H1 (cell line): Measurements from ENCODE around the gene PSPN. TPM values are rescaled to one million over a fixed set of nuclear protein-coding genes. Genes with fewer than 3 reads are reported as not detected.

Source experiments
- CTCF ChIA-PET: fragments of 300-600 bp; sonication (Branson Sonifier 250); formaldehyde crosslinking; loops from one replicate; lab custom pipeline; 2021; ENCODE audit not compliant: partially characterized antibody; lab: Charles Lee
- POLR2A ChIA-PET: fragments of 300-600 bp; sonication (Branson Sonifier 250); formaldehyde crosslinking; loops from one replicate; lab custom pipeline; 2021; ENCODE audit warnings: inconsistent platforms; ENCODE audit not compliant: partially characterized antibody; lab: Charles Lee
- DNase-seq, 2 experiments: peaks; one replicate each; pipeline versions ENCODE4 v3.0.0 to v3.0.0-alpha.2; 2010 to 2022; ENCODE audit warnings: low spot score in 2 of 2, low read depth in 1 of 2, mixed read lengths in 1 of 2
- FAIRE-seq: peaks from 2 replicates; lab custom pipeline; 2011; peaks lifted over from hg19 to GRCh38; lab: Jason Lieb, UNC
- H2AFZ ChIP-seq: 2 replicates; pipeline ENCODE4 v1.8.1; 2012; ENCODE audit warnings: low read length, inconsistent platforms
- H2AK5ac ChIP-seq: 2 replicates; pipeline ENCODE4 v1.6.1; 2013; ENCODE audit warnings: low read depth, low read length
- H2BK120ac ChIP-seq: replicated peaks from 2 replicates; pipeline ENCODE3; 2013; ENCODE audit warnings: low read depth, low read length, inconsistent platforms
- H2BK12ac ChIP-seq: 2 replicates; pipeline ENCODE4 v1.6.1; 2013; ENCODE audit warnings: low read depth, low read length
- H2BK15ac ChIP-seq: 2 replicates; pipeline ENCODE4 v1.6.1; 2013; ENCODE audit warnings: low read length
- H2BK20ac ChIP-seq: 2 replicates; pipeline ENCODE4 v1.6.1; 2013; ENCODE audit warnings: low read length
- H2BK5ac ChIP-seq: 2 replicates; pipeline ENCODE4 v1.6.1; 2013; ENCODE audit warnings: low read depth, low read length
- H3K14ac ChIP-seq: 2 replicates; pipeline ENCODE4 v1.6.1; 2013; ENCODE audit warnings: inconsistent platforms; ENCODE audit not compliant: insufficient read length
- H3K18ac ChIP-seq: 2 replicates; pipeline ENCODE4 v1.6.1; 2013; ENCODE audit warnings: low read length; ENCODE audit errors: extremely low read depth
- H3K23ac ChIP-seq: 2 replicates; pipeline ENCODE4 v1.6.1; 2013; ENCODE audit warnings: inconsistent platforms; ENCODE audit not compliant: insufficient read length
- H3K23me2 ChIP-seq: 2 replicates; pipeline ENCODE4 v1.6.1; 2013; ENCODE audit warnings: low read depth, low read length
- H3K27ac ChIP-seq: 2 replicates; pipeline ENCODE4 v1.6.1; 2011; ENCODE audit warnings: low read depth, low read length, inconsistent platforms
- H3K27me3 ChIP-seq, 4 experiments: replicated peaks in 1 of 4; 1 replicate in 1 of 4; 2 replicates in 3 of 4; pipeline versions ENCODE4 v1.6.1 to v1.8.1; 2011 to 2013; ENCODE audit warnings: low read length in 3 of 4, mild to moderate bottlenecking in 3 of 4, inconsistent platforms in 2 of 4, mixed read lengths in 2 of 4, moderate library complexity in 1 of 4; ENCODE audit not compliant: control insufficient read depth in 3 of 4, insufficient read depth in 3 of 4; ENCODE audit errors: extremely low read depth in 1 of 4
- H3K36me3 ChIP-seq, 4 experiments: 2 replicates each; pipeline versions ENCODE4 v1.6.1 to v1.8.1; 2011 to 2013; ENCODE audit warnings: mild to moderate bottlenecking in 4 of 4, low read length in 3 of 4, moderate library complexity in 2 of 4, control low read depth in 1 of 4, inconsistent platforms in 1 of 4; ENCODE audit not compliant: insufficient read depth in 4 of 4, control insufficient read depth in 2 of 4
- H3K4ac ChIP-seq: replicated peaks from 2 replicates; pipeline ENCODE3; 2013; ENCODE audit warnings: low read length, low read depth, mixed read lengths, inconsistent platforms; ENCODE audit not compliant: insufficient read length
- H3K4me1 ChIP-seq, 4 experiments: replicated peaks in 1 of 4; 1 replicate in 1 of 4; 2 replicates in 3 of 4; pipeline versions ENCODE4 v1.6.1 to v1.8.1; 2011 to 2013; ENCODE audit warnings: low read length in 3 of 4, inconsistent platforms in 2 of 4, mixed read lengths in 1 of 4; ENCODE audit not compliant: insufficient read depth in 4 of 4, control insufficient read depth in 3 of 4
- H3K4me2 ChIP-seq, 2 experiments: 2 replicates each; pipeline versions ENCODE4 v1.6.1 to v1.8.1; 2011 to 2013; ENCODE audit warnings: low read depth in 2 of 2, low read length in 2 of 2, control low read depth in 1 of 2, inconsistent platforms in 1 of 2, mild to moderate bottlenecking in 1 of 2; ENCODE audit not compliant: insufficient read depth in 1 of 2
- H3K4me3 ChIP-seq, 4 experiments: fragments of 200-600, 300-600 bp in 1 of 4; sonication (generic), shearing (Covaris generic), sonication (Bioruptor Twin) in 1 of 4; 2 replicates each; pipeline versions ENCODE4 v1.5.1 to v1.8.1; 2011 to 2016; ENCODE audit warnings: low read length in 4 of 4, low read depth in 3 of 4, control low read depth in 2 of 4, inconsistent platforms in 2 of 4, mild to moderate bottlenecking in 2 of 4, mixed read lengths in 1 of 4, moderate library complexity in 1 of 4; ENCODE audit not compliant: insufficient read depth in 2 of 4; ENCODE audit errors: extremely low read depth in 1 of 4
- H3K56ac ChIP-seq: replicated peaks from 2 replicates; pipeline ENCODE3; 2013; ENCODE audit warnings: low read depth, mild to moderate bottlenecking, mixed read lengths, low read length, inconsistent platforms; ENCODE audit not compliant: insufficient read length
- H3K79me1 ChIP-seq: 2 replicates; pipeline ENCODE4 v1.6.1; 2013; ENCODE audit warnings: low read depth, low read length, control low read depth
- H3K79me2 ChIP-seq, 2 experiments: 2 replicates each; pipeline versions ENCODE4 v1.6.1 to v1.8.1; 2012 to 2013; ENCODE audit warnings: low read length in 2 of 2, mild to moderate bottlenecking in 2 of 2, inconsistent platforms in 1 of 2; ENCODE audit not compliant: insufficient read depth in 2 of 2, control insufficient read depth in 1 of 2
- H3K9ac ChIP-seq, 4 experiments: replicated peaks in 1 of 4; 1 replicate in 1 of 4; 2 replicates in 3 of 4; pipeline versions ENCODE4 v1.6.1 to v1.8.1; 2011 to 2013; ENCODE audit warnings: low read depth in 3 of 4, low read length in 3 of 4, control low read depth in 2 of 4, mild to moderate bottlenecking in 2 of 4, moderate library complexity in 2 of 4, inconsistent platforms in 1 of 4; ENCODE audit errors: extremely low read depth in 1 of 4
- H3K9me3 ChIP-seq, 2 experiments: 2 replicates each; pipeline versions ENCODE4 v1.6.1 to v1.8.1; 2012 to 2013; ENCODE audit warnings: mild to moderate bottlenecking in 2 of 2, moderate library complexity in 2 of 2, control low read depth in 1 of 2, inconsistent platforms in 1 of 2, low read depth in 1 of 2, low read length in 1 of 2, mixed read lengths in 1 of 2; ENCODE audit not compliant: insufficient read depth in 2 of 2
- H4K20me1 ChIP-seq, 2 experiments: replicated peaks in 1 of 2; 2 replicates each; pipeline versions ENCODE3 to v1.8.1; 2011 to 2013; ENCODE audit warnings: inconsistent platforms in 2 of 2, low read length in 2 of 2, mild to moderate bottlenecking in 1 of 2; ENCODE audit not compliant: insufficient read depth in 2 of 2, control insufficient read depth in 1 of 2
- H4K5ac ChIP-seq: 2 replicates; pipeline ENCODE4 v1.6.1; 2013; ENCODE audit warnings: low read length, low read depth, mixed read lengths, inconsistent platforms; ENCODE audit not compliant: insufficient read length
- H4K8ac ChIP-seq: 2 replicates; pipeline ENCODE4 v1.8.0; 2013; ENCODE audit warnings: mild to moderate bottlenecking, moderate library complexity, low read length, inconsistent platforms; ENCODE audit not compliant: insufficient read depth; ENCODE audit errors: extremely low read depth
- H4K91ac ChIP-seq: replicated peaks from 2 replicates; pipeline ENCODE3; 2013; ENCODE audit warnings: low read length, mixed read lengths, inconsistent platforms; ENCODE audit not compliant: insufficient read length
- BCL11A ChIP-seq, 2 experiments: IDR thresholded peaks; one replicate each; pipeline ENCODE4 v1.6.1; 2011; ENCODE audit warnings: low read depth in 2 of 2, low read length in 2 of 2, mild to moderate bottlenecking in 2 of 2
- CREB1 ChIP-seq: IDR thresholded peaks from 2 replicates; pipeline ENCODE4 v1.6.1; 2012; ENCODE audit warnings: inconsistent platforms
- CTBP2 ChIP-seq: IDR thresholded peaks from 2 replicates; pipeline ENCODE4 v1.7.0; 2011; ENCODE audit warnings: borderline replicate concordance, mild to moderate bottlenecking, moderate library complexity, mixed read lengths, low read length; ENCODE audit not compliant: insufficient read depth, insufficient read length
- EGR1 ChIP-seq: IDR thresholded peaks from 2 replicates; pipeline ENCODE4 v1.6.1; 2011; ENCODE audit warnings: low read depth, low read length, borderline replicate concordance
- JUND ChIP-seq: IDR thresholded peaks from 2 replicates; pipeline ENCODE4 v1.6.1; 2011; ENCODE audit warnings: mild to moderate bottlenecking, improper control_type of control experiment, low read length
- KDM5A ChIP-seq: fragments of 200-600 bp; IDR thresholded peaks from 2 replicates; pipeline ENCODE4 v1.7.1; 2012; ENCODE audit warnings: mild to moderate bottlenecking, low read length, inconsistent platforms, mixed read lengths
- NRF1 ChIP-seq: IDR thresholded peaks from 2 replicates; pipeline ENCODE4 v1.6.1; 2011; ENCODE audit warnings: mild to moderate bottlenecking, low read depth, low read length, improper control_type of control experiment
- PHF8 ChIP-seq: fragments of 200-600 bp; sonication (generic); conservative IDR thresholded peaks from 2 replicates; pipeline ENCODE4 v1.7.1; 2012; ENCODE audit warnings: low read depth, mild to moderate bottlenecking, inconsistent platforms, low read length, moderate library complexity
- RAD21 ChIP-seq, 2 experiments: IDR thresholded peaks in 1 of 2; conservative IDR thresholded peaks in 1 of 2; 2 replicates each; pipeline ENCODE4 v1.6.1; 2011; ENCODE audit warnings: low read depth in 2 of 2, low read length in 2 of 2, improper control_type of control experiment in 1 of 2, inconsistent platforms in 1 of 2, mild to moderate bottlenecking in 1 of 2, moderate library complexity in 1 of 2
- SUZ12 ChIP-seq: fragments of 200-600 bp; sonication (generic); IDR thresholded peaks from 2 replicates; pipeline ENCODE4 v1.6.1; 2012; ENCODE audit warnings: mild to moderate bottlenecking, inconsistent platforms, low read length, moderate library complexity, mixed read lengths
- TAF1 ChIP-seq: IDR thresholded peaks from 2 replicates; pipeline ENCODE4 v1.6.1; 2011; ENCODE audit warnings: mild to moderate bottlenecking, low read depth, low read length
- TAF7 ChIP-seq: optimal IDR thresholded peaks from 2 replicates; pipeline ENCODE3; 2011; ENCODE audit warnings: low read depth, mild to moderate bottlenecking, inconsistent platforms, low read length, moderate library complexity, borderline replicate concordance
- WGBS, 2 experiments: shearing (Covaris generic) in 1 of 2; methylation state at CpG; one replicate each; pipeline versions ENCODE4 v1.1.6 to v1.1.7; 2013 to 2015; ENCODE audit warnings: low lambda C conversion rate in 2 of 2, mixed read lengths in 2 of 2, inconsistent platforms in 1 of 2, low coverage in 1 of 2, missing lambda C conversion rate in 1 of 2; ENCODE audit not compliant: insufficient replicate concordance in 2 of 2, insufficient coverage in 1 of 2, insufficient read length in 1 of 2; ENCODE audit errors: extremely low coverage in 1 of 2, missing lambda C conversion rate in 1 of 2; 5-methylcytosine and 5-hydroxymethylcytosine counted together
- polyA plus RNA-seq, 7 experiments: library from polyadenylated mRNA; depleted of rRNA in 3 of 7; stranded (reverse) in 5 of 7; unstranded in 2 of 7; fragments of >200 nt in 5 of 7; fragments of 200-250 nt in 2 of 7; gene quantifications; 1 replicate in 5 of 7; 2 replicates in 1 of 7; 4 replicates in 1 of 7; pipeline versions ENCODE4 v1.2.1 to v1.2.3, GENCODE V29; 2011 to 2013; ENCODE audit warnings: missing spikeins in 2 of 7, mixed read lengths in 2 of 7
- total RNA-seq: library from RNA; stranded (reverse); fragmentation: NEBNext Ultra II Directional; extraction: Animal tissue kit (Norgen Biotek cat#: 25700); gene quantifications from 2 replicates; pipeline ENCODE4 v1.2.1, GENCODE V29; 2021

PSPN gene
- total and polyA plus RNA-seq, 2 of the 8 experiments (the other 6 are each of a cell fraction or from before 2014, with no cell fraction given): 1.0 to 2.1 TPM

DNA sequence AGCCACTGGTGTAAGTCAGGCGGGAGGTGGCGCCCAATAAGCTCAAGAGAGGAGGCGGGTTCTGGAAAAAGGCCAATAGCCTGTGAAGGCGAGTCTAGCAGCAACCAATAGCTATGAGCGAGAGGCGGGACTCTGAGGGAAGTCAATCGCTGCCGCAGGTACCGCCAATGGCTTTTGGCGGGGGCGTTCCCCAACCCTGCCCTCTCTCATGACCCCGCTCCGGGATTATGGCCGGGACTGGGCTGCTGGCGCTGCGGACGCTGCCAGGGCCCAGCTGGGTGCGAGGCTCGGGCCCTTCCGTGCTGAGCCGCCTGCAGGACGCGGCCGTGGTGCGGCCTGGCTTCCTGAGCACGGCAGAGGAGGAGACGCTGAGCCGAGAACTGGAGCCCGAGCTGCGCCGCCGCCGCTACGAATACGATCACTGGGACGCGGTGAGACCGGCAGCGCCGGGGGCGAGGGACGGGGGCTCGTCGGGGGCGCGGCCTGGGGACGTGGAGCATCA, 3.1 kb downstream of the PSPN start, which contains the start of gene ALKBH7:
ALKBH7 (plus strand) TSS at position 201 of the 502 bp plus-strand sequence; CDS start at position 228, 27 bp downstream.
- peak within 1 kb of the TSS; percentile 84; the same call in 1 of the 2 replicates for H2BK12ac ChIP-seq
- H3K14ac ChIP-seq: no peak within 1 kb of the TSS
- peak within 1 kb of the TSS; percentile 79 for H3K27ac ChIP-seq
- peak within 1 kb of the TSS; percentile 24; the same call in 1 of the 2 replicates for H2AK5ac ChIP-seq
- no peaks in the 10 kb centered on the region for H3K79me1 ChIP-seq
- H4K8ac ChIP-seq: peak within 1 kb of the TSS; percentile 89
- peaks cover 3 to 11% (median 9%) of the 10 kb centered on the region in 4 experiments; a peak in 5 of 8 replicates for H3K36me3 ChIP-seq
- no peak within 1 kb of the TSS for H2BK20ac ChIP-seq
- no peaks in the 10 kb centered on the region for H3K9me3 ChIP-seq
- peak within 1 kb of the TSS; percentile 98 for H4K5ac ChIP-seq
- H2BK5ac ChIP-seq: peak within 1 kb of the TSS; percentile 96
- CTCF ChIA-PET: interaction anchor here (0.5 to 1.7 kb wide), 5 partner anchors 23 to 154 kb away, joined by 3 to 4 read pairs (median 3); no protein-coding TSS in a partner anchor
- POLR2A ChIA-PET: interaction anchor here (0.7 to 9.9 kb wide), 6 partner anchors 9 to 53 kb away, joined by 3 to 81 read pairs (median 8); partner anchors contain the start of genes CLPP, GTF2F1 and KHSRP
- H3K4me2 ChIP-seq: peak within 1 kb of the TSS; percentile 70 to 74
- WGBS, 2 experiments: 1% methylated on average over 41 of the region's 47 CpGs; no CpG with 5 or more reads in 1 of the 2 experiments
- peak within 1 kb of the TSS; percentile 98; the same call in 1 of the 2 replicates for H2BK15ac ChIP-seq
- H3K79me2 ChIP-seq: no peaks in the 10 kb centered on the region
- peaks cover 0 to 11% (median 7%) of the 10 kb centered on the region in 4 experiments; a peak in 5 of 7 replicates for H3K4me1 ChIP-seq
- peak within 1 kb of the TSS; percentile 79 to 89 (median 80) for H3K9ac ChIP-seq
- H4K20me1 ChIP-seq: peaks cover 0 to 6% of the 10 kb centered on the region in 2 experiments
- DNase-seq (peak; percentile 92 to 97), FAIRE-seq (peak; percentile 90)
- H3K56ac ChIP-seq: peak within 1 kb of the TSS; percentile 90
- H3K4me3 ChIP-seq: peak within 1 kb of the TSS; percentile 82 to 100 (median 92)
- H3K18ac ChIP-seq: peak within 1 kb of the TSS; percentile 97
- H3K27me3 ChIP-seq: no peaks in the 10 kb centered on the region
- no peak within 1 kb of the TSS for H3K23ac ChIP-seq
- no peak within 1 kb of the TSS; the same call in 1 of the 2 replicates for H2AFZ ChIP-seq
- peaks cover 4% of the 10 kb centered on the region; the same call in 1 of the 2 replicates for H3K23me2 ChIP-seq
- peak within 1 kb of the TSS; percentile 91 for H4K91ac ChIP-seq
- peak within 1 kb of the TSS; percentile 94 for H3K4ac ChIP-seq
- no peak within 1 kb of the TSS for H2BK120ac ChIP-seq
- TF ChIP-seq SUZ12 (no peak), NRF1 (no peak), CREB1 (no peak), TAF1 (no peak; the same call in 1 of the 2 replicates), BCL11A (IDR thresholded peaks at IDR 0.05; ENCODE audit: low read depth in 2 of 2, low read length in 2 of 2) (no peak), RAD21 (IDR thresholded peaks at IDR 0.05 in 1 of 2, conservative IDR thresholded peaks at IDR 0.05 in 1 of 2; ENCODE audit: low read depth in 2 of 2, low read length in 2 of 2) (no peak), JUND (no peak), TAF7 (no peak), KDM5A (no peak), EGR1 (no peak; the same call in 1 of the 2 replicates), PHF8 (peak; percentile 86), CTBP2 (no peak)
